HUES6 (cell line): Measurements from ENCODE around the gene BIRC2.

ENCODE experiments used
- H3K27ac ChIP-seq: 2 replicates; pipeline ENCODE4 v1.7.0; 2013; ENCODE audit warnings: low read depth, mild to moderate bottlenecking, low read length, inconsistent platforms
- H3K27me3 ChIP-seq: 2 replicates; pipeline ENCODE4 v1.6.1; 2013; ENCODE audit warnings: low read length; ENCODE audit not compliant: control insufficient read depth, insufficient read depth
- H3K36me3 ChIP-seq: 2 replicates; pipeline ENCODE4 v1.6.1; 2013; ENCODE audit warnings: low read length; ENCODE audit not compliant: control insufficient read depth, insufficient read depth
- H3K4me1 ChIP-seq: 2 replicates; pipeline ENCODE4 v1.6.1; 2013; ENCODE audit warnings: low read length; ENCODE audit not compliant: control insufficient read depth, insufficient read depth
- H3K4me3 ChIP-seq: 2 replicates; pipeline ENCODE4 v1.5.1; 2013; ENCODE audit warnings: low read depth, low read length
- H3K9ac ChIP-seq: one replicate; pipeline ENCODE4 v1.6.1; 2013; ENCODE audit warnings: mild to moderate bottlenecking, low read length
- H3K9me3 ChIP-seq: 2 replicates; pipeline ENCODE4 v1.6.1; 2013; ENCODE audit warnings: low read depth, low read length; ENCODE audit not compliant: control insufficient read depth, insufficient read depth

Gene BIRC2

GRCh38 chr11:102407901-102408300 lies 60.9 kb downstream of the BIRC2 start:
- peaks cover 7% of the 10 kb centered on the region; the same call in 1 of the 2 replicates for H3K4me1 ChIP-seq
- no peaks in the 10 kb centered on the region for H3K9me3 ChIP-seq
- no peak overlapping the region for H3K4me3 ChIP-seq
- no peaks in the 10 kb centered on the region for H3K27me3 ChIP-seq
- no peak overlapping the region for H3K9ac ChIP-seq
- H3K27ac ChIP-seq = no peak overlapping the region
- peaks cover 5% of the 10 kb centered on the region; the same call in 1 of the 2 replicates for H3K36me3 ChIP-seq

- Histone ChIP-seq H3K4me3 (no peak overlapping the region), H3K4me1 (peaks cover 7% of the 10 kb centered on the region; the same call in 1 of the 2 replicates), H3K9ac (no peak overlapping the region), H3K27ac (no peak overlapping the region), H3K9me3 (0 out of 2 replicates have a peak, but pooled peaks cover 2% of the 10 kb centered on the region), H3K36me3 (peaks cover 5% of the 10 kb centered on the region; the same call in 1 of the 2 replicates), H3K27me3 (no peaks in the 10 kb centered on the region)
These were observed 61.3 kb downstream of the BIRC2 start for GRCh38 chr11:102408339-102408738.

- Histone ChIP-seq H3K36me3 (peaks cover 5% of the 10 kb centered on the region; the same call in 1 of the 2 replicates), H3K9ac (no peak overlapping the region), H3K9me3 (0 out of 2 replicates have a peak, but pooled peaks cover 2% of the 10 kb centered on the region), H3K4me1 (peaks cover 7% of the 10 kb centered on the region; the same call in 1 of the 2 replicates), H3K27ac (no peak overlapping the region), H3K4me3 (no peak overlapping the region), H3K27me3 (no peaks in the 10 kb centered on the region)
These were observed 63.4 kb downstream of the BIRC2 start for GRCh38 chr11:102410382-102410784.

DNA sequence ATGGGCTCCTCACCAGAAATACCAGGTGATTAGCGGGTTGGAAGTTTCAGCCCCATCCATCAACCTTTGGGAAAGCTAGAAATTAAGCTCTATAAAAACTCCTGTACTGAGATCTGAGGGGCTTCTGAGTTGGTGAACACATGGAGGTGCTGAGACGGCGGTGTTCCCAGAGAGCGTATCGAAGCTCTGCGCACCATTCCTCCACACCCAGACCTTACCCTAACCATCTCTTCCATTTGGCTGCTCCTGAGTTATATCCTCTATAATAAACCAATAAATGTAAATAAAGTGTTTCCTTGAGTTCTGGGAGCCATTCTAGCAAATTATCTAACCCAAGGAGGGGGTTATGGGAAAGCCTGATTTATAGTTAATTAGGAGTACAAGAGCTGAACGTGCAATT lies 64.1 kb downstream of the BIRC2 start:
- H3K9ac ChIP-seq = no peak overlapping the region
- H3K4me1 ChIP-seq = peaks cover 7% of the 10 kb centered on the region; the same call in 1 of the 2 replicates
- H3K27me3 ChIP-seq = no peaks in the 10 kb centered on the region
- H3K9me3 ChIP-seq = 0 out of 2 replicates have a peak, but pooled peaks cover 2% of the 10 kb centered on the region
- H3K4me3 ChIP-seq = no peak overlapping the region
- H3K36me3 ChIP-seq = peaks cover 5% of the 10 kb centered on the region; the same call in 1 of the 2 replicates
- no peak overlapping the region for H3K27ac ChIP-seq

DNA sequence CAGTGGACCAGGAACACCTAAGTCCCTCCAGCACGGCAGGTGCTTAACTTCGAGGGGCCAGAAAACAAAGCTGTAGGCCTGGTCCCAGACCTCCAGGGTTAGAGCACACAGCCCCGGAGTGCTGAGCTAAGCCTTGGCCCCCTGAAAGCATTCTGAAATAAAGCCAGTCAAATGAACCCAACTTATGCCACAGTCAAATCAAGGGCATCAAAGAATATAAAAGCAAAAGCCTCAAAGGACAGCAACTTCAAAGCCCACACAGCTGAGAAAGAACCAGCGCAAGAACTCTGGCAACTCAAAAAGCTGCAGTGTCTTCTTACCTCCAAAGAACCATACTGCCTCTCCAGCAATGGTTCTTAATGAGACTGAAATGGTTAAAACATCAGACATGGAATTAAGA lies 66.5 kb downstream of the BIRC2 start:
- Histone ChIP-seq H3K36me3 (no peaks in the 10 kb centered on the region), H3K9ac (no peak overlapping the region), H3K4me1 (peaks cover 7% of the 10 kb centered on the region; the same call in 1 of the 2 replicates), H3K27me3 (no peaks in the 10 kb centered on the region), H3K4me3 (no peak overlapping the region), H3K27ac (no peak overlapping the region), H3K9me3 (peaks cover 6% of the 10 kb centered on the region; the same call in 1 of the 2 replicates)

DNA sequence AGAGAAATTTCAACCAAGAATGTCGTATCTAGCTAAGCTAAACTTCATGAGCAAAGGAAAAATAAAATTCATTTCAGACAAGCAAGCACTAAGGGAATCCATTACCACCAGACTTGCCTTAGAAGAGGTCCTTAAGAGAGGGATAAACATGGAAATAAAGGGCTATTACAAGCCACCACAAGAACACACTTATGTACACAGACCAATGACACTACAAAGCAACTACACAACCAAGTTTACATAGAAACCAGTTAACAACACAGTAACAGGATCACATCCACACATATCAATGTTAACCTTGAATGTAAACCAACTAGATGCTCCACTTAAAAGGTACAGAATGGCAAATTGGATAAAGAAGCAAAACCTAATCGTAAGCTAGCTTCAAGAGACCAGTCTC lies 67.5 kb downstream of the BIRC2 start:
- Histone ChIP-seq H3K9me3 (peaks cover 9% of the 10 kb centered on the region; the same call in 1 of the 2 replicates), H3K9ac (no peak overlapping the region), H3K4me3 (no peak overlapping the region), H3K27me3 (no peaks in the 10 kb centered on the region), H3K4me1 (peaks cover 7% of the 10 kb centered on the region; the same call in 1 of the 2 replicates), H3K27ac (no peak overlapping the region), H3K36me3 (no peaks in the 10 kb centered on the region)

DNA sequence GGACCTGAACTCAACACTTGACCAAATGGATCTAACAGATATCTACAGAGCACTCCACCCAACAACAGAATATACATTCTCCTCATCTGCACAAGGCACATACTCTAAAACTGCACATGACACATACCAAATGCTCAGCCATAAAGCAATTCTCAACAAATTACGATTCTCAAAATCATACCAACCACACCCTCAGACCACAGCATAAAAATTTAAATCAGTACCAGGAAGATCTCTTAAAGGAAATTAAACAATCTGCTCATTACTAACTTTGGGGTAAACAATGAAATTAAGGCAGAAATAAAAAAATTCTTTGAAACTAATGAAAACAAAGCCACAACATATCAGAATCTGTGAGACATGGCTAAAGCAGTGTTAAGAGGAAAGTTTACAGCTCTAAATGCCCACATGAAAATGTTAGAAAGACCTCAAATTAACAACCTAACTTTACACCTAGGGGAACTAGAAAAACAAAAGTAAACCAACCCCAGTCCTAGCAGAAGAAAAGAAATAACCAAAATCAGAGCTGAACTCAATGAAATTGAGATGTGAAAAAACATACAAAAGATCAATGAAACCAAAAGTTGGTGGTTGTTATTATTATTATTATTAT lies 68.4 kb downstream of the BIRC2 start:
- Histone ChIP-seq H3K36me3 (no peaks in the 10 kb centered on the region), H3K27ac (no peak overlapping the region), H3K4me1 (peaks cover 2% of the 10 kb centered on the region; the same call in 1 of the 2 replicates), H3K9me3 (peaks cover 9% of the 10 kb centered on the region; the same call in 1 of the 2 replicates), H3K4me3 (no peak overlapping the region), H3K9ac (no peak overlapping the region), H3K27me3 (no peaks in the 10 kb centered on the region)

GRCh38 chr11:102416976-102417375 lies 70.0 kb downstream of the BIRC2 start:
- Histone ChIP-seq H3K4me1 (no peaks in the 10 kb centered on the region), H3K27ac (no peak overlapping the region), H3K9ac (no peak overlapping the region), H3K36me3 (no peaks in the 10 kb centered on the region), H3K27me3 (no peaks in the 10 kb centered on the region), H3K4me3 (no peak overlapping the region), H3K9me3 (peaks cover 9% of the 10 kb centered on the region; the same call in 1 of the 2 replicates)

DNA sequence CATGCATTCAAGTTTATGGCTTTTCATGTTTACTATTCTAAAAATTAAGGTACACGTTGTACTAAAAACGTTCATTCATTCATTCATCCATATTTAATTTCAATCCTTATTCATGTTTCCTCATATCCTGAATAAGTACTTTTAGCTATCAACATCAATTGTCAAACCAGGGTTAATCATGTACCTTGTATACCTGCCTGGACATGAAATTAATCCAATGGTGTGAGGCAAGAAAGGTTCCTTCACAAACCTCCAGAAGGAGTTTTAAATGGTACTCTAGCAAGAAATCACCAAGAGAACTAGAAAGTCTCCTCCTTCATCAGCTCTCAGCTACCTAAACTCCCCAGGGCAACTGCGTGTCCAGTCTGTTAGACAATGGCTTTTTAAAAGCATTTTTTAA lies 72.2 kb downstream of the BIRC2 start:
- Histone ChIP-seq H3K9ac (no peak overlapping the region), H3K4me1 (no peaks in the 10 kb centered on the region), H3K27me3 (no peaks in the 10 kb centered on the region), H3K4me3 (no peak overlapping the region), H3K9me3 (peaks cover 7% of the 10 kb centered on the region; the same call in 1 of the 2 replicates), H3K36me3 (no peaks in the 10 kb centered on the region), H3K27ac (no peak overlapping the region)

GRCh38 chr11:102420547-102420946 lies 73.5 kb downstream of the BIRC2 start:
- Histone ChIP-seq H3K27me3 (no peaks in the 10 kb centered on the region), H3K27ac (no peak overlapping the region), H3K4me1 (no peaks in the 10 kb centered on the region), H3K9ac (no peak overlapping the region), H3K4me3 (no peak overlapping the region), H3K36me3 (no peaks in the 10 kb centered on the region), H3K9me3 (peaks cover 7% of the 10 kb centered on the region; the same call in 1 of the 2 replicates)

GRCh38 chr11:102421261-102421660 lies 74.2 kb downstream of the BIRC2 start:
- Histone ChIP-seq H3K36me3 (no peaks in the 10 kb centered on the region), H3K9ac (no peak overlapping the region), H3K9me3 (peaks cover 7% of the 10 kb centered on the region; the same call in 1 of the 2 replicates), H3K4me1 (no peaks in the 10 kb centered on the region), H3K27me3 (no peaks in the 10 kb centered on the region), H3K27ac (no peak overlapping the region), H3K4me3 (no peak overlapping the region)
